HG03025 (cell line): ENCODE measurements around the gene RILPL1.
"Not testable (repeated sequence)": the region's sequence is repeated elsewhere in the genome, so short reads cannot be mapped to it uniquely, and the experiment has no call there.

ENCODE experiments used
- ATAC-seq: cut with Tn5 transposase; IDR thresholded peaks from one replicate; pipeline ENCODE4 v1.9.1; 2021; ENCODE audit warnings: mild to moderate bottlenecking, moderate library complexity; ENCODE audit not compliant: unreplicated experiment, low FRiP score

The RILPL1 gene

DNA sequence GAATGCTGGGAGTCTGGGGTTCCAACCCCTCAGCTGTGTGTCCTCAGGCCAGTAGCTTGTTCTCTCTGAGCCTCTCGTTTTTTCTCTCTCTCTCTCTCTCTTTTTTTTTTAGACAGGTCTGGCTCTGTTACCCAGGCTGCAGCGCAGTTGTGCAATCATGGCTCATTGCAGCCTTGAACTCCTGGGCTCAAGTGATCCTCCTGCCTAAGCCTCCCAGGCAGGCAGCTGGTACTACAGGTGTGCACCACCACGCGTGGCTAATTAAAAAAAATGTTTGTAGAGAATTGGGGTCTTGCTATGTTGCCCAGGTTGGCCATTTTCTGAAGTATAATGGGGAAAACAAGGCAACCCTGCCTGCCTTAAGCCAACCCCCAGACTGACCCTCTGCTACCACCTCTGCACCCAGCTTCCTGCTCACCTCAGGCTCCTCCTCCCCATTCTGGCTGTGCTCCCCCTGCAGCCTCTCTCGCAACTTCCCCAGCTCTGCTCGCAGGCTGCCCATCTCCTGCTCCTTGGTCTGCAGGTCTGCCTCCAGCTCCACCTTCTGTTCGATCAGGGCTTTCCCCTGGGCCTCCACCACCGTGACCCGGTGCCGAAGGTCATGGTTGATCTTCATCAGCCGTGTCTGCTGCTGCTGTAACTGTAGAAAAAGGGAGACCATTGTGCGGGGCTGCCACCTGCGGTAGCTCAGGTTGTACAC, 35.2 kb downstream of the RILPL1 start:
- no peak for ATAC-seq

- ATAC-seq = no peak
These were observed 36.5 kb downstream of the RILPL1 start for GRCh38 chr12:123497065-123497464.

GRCh38 chr12:123494124-123494851, 39.2 kb downstream of the RILPL1 start:
- no peak for ATAC-seq

DNA sequence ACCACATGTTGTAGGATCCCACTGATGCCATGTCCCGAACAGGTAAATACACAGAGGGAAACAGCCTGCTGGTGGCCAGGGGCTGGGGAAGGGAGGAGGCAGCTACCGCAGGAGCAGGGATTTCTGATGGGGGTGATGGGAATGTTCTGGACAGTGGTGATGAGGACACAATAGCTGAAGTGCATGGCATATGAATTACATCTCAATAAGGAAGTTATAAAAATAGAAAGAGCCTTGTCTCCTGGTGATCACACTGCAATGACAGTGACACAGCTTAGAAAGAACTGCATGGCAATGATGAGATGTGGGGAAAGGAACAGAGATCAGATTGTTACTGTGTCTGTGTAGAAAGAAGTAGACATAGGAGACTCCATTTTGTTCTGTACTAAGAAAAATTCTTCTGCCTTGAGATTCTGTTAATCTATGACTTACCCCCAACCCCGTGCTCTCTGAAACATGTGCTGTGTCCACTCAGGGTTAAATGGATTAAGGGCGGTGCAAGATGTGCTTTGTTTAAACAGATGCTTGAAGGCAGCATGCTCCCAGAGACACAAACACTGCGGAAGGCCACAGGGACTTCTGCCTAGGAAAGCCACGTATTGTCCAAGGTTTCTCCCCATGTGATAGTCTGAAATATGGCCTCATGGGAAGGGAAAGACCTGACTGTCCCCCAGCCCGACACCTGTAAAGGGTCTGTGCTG, 41.0 kb downstream of the RILPL1 start:
- ATAC-seq = not testable (repeated sequence)

DNA sequence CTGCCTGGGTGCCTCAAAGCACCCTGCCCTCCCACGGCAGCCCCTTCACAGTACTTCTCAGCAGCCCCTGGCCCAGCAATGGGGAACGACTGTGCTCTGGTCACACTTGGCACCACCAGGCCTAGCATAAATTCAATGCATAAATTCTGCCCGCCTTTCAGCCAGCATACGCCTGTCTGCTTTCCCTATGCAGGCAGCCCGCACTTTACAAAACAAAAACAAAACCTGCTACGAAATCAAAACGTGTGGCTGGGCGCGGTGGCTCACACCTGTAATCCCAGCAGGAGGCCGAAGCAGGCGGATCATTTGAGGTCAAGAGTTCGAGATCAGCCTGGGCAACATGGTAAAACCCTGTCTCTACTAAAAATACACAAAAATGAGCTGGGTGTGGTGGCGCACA, 42.0 kb downstream of the RILPL1 start:
- ATAC-seq = no peak

DNA sequence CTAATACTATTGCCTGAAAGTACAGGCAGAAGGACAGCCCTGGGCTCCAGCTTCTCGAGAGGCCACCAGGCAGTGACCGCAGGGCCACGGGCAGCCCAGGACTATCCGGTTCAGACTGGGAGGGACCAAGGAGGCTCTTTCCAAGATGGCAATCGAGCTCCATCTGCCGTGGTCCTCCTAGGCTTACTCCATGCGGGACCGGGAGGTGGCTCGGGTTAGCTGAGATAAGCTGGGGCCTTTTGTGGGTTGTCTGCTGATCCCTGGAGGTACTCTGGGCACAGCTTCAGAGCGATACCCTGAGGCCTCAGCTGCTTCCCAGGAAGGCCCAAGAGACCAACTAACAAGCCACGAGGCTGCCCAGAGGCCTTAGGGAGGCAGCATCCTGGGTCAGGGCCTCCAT, 42.5 kb downstream of the RILPL1 start:
- no peak for ATAC-seq

GRCh38 chr12:123490089-123490488, 43.4 kb downstream of the RILPL1 start:
- ATAC-seq = no peak

DNA sequence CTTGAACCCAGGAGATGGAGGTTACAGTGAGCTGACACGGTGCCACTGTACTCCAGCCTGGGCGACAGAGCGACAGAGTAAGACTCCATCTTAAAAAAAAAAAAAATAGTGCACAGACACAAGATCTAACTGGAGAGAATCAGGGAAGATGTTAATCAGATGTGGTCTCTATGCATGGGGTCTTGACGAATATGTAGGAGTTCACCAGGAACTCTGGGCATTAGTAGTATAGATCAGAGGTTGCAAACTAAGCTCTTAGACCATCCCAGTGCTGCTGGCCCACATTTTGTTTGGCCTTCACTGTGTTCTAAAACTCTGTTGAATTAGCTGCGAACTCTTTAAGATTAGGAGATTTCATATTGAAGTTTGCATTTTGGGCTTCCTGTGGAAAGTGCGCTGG, 43.9 kb downstream of the RILPL1 start:
- ATAC-seq = no peak

DNA sequence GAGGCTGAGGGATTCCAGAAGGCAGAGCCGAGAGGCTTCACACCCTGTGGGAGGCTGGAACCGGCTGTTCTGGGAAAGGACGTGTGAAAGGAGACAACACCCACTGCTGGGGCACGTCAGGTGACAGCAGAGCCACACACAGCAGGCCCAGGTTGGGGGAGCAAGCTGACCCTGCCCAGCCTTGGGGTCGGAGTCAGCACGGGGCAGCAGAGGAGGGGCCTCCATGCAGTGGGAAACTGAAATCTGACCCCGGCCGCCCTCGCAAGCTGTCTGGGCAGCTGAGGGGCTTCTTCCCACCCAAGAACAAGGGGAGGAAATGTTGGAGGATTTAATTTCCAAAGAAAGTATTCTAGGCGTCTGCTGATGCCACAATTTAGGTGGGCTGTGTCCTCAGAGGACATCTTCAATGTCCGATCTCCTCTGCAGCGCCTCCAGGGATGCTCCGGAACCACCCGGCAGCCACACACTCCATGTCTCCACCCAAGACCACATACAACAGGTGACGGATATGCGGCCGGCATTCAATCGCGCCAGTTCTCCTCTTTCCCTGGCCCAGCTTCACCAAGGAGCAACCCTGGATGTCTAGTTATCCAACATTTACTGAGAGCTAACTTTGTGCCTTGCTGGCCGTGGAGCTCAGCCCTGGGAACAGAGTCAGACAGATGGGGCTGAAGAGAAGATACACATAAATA, 44.8 kb downstream of the RILPL1 start:
- ATAC-seq = no peak

DNA sequence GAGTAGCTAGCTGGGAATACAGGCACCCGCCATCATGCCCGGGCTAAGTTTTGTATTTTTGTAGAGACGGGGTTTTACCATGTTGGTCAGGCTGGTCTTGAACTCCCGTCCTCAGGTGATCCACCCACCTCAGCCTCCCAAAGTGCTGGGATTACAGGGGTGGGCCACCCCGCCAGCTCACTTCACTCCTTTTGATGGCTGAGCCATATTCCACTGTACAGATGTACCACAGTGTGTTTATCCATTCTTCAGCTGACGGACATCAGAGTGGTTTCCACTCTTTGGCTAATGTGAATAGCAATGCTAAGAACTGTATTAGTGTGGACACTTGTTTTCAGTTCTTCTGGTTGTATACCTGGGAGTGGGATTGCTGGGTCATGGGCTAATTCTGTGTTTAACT, 46.1 kb downstream of the RILPL1 start:
- ATAC-seq = no peak

DNA sequence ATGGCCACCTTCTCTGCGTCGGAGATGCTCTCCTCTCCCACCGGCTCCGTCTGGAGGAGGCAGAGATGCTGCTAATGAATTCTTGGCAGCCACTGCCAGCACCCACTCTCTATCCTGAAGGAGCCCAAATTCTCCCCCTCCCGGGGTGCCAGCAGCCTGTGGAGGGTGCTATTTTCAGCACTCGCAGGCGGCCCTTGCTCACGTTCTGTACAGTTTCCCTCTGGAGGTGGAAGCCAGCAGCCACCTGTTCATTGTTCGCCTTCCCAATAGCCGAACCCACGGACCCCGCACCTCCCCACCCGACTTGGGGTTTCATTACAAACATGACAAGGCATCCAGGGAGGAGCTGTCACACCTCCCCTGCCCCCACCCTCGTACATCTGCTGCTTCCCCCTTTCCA, 47.8 kb downstream of the RILPL1 start:
- ATAC-seq = no peak

GRCh38 chr12:123483602-123484248, 49.8 kb downstream of the RILPL1 start:
- no peak for ATAC-seq

DNA sequence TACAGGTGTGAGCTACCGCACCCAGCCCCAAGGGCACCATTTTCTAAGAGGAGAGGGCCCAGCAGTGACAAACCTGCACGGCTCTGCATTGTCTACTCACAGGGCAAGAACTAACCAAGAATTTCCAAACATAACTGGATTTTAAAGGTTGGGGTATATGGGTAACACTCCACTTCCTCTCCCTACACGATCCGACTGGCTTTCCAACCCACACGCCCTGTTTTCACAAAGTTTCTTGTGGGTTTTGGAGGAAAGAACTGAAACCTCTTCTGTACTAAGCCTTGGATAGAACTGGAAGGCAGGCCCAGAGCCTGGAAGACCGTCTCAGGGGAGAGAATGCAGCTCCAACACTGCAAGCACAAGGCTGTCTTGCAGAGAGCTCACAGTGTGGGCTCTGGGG, 50.6 kb downstream of the RILPL1 start:
- no peak for ATAC-seq

DNA sequence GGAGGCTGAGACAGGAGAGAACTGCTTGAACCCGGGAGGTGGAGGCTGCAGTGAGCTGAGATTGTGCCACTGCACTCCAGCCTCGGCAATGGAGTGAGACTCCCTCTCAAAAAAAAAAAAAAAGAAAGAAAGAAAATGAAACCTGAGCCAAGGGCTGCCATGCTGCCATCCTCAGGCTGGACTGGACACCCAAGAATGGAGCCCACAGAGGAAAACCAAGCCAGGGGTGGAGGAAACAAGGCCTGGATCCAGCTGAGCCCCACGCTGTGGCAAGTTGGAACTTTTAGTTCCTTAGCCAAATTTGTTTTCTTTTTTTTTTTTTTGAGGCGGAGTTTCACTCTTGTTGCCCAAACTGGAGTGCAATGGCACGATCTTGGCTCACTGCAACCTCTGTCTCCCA, 52.3 kb downstream of the RILPL1 start:
- not testable (repeated sequence) for ATAC-seq

DNA sequence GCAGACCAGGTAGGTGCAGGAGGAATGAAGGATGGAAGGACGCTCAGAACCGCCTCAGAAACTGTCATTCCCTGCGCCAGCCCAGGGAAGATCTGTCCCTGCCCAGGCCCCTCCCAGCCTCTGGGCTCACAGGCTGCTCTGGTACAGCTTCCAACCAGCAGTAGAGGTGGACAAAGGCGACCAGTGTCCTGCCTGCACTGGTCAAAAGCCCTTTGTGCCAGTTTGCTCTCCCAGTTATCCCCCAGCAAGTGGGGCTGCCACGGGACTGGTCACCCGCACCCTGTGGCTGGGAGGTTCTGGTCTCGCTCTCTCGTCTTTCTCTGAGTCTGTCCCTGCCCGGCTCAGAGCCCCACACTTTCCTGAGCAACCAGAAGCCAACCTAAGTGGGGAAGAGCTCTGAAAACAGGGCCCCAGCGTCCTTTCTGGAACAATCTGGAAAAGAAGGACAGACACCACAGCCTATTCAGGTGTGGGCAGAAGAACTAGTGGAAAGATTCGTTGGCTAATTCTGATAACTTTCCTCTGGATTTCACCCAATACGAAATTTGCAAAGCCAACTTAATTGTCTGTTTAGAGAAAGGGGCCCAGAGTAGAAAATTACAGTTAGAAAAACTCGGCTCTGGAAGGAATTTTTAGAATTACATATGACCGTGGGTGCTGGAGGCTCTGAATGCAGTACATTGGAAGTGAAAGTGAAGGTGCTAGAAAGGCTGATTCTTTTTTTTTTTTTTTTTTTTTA, 53.9 kb downstream of the RILPL1 start:
- no peak for ATAC-seq

DNA sequence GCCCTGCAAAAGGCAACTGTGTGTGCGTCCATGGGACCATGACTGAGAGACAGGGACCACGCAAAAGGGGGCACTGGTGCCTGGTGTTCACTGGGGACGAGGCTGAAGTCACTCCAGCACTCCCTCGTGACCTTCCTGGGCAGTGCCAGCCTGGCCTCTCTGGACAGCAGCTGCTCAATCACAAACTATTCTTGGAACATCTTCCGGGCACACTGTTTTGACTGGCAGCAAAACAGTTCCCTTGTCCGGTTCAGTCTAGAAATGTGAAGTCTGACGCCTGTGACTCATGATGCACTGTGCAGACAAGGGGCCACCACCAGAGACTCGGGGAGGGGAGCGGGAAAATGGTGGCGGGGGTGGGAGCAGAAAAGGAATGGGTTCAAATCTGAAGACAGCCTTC, 54.8 kb downstream of the RILPL1 start:
- ATAC-seq = no peak

DNA sequence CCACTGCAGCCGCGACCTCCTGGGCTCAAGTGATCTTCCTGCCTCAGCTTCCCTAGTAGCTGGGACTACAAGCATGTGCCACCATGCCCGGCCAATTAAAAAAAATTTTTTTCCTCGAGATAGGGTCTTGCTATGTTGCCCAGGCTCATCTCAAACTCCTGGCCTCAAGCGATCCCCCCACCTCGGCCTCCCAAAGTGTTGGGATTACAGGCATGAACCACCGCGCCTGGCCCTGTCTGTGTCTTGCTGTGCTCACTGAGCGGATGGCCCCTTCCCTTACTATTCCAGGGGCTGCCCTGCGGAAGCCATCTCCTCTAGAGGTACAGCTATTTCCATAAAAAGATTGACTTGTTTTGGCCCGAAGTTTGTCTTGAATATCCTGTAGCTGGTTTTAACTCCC, 55.5 kb downstream of the RILPL1 start:
- no peak for ATAC-seq

GRCh38 chr12:123475246-123475703, 58.2 kb downstream of the RILPL1 start:
- ATAC-seq = no peak

- ATAC-seq = no peak
These were observed 58.9 kb downstream of the RILPL1 start for GRCh38 chr12:123474485-123475245.
